ENCODE measurements around the gene ARID5A.
"Not testable (repeated sequence)": the region's sequence is repeated elsewhere in the genome, so short reads cannot be mapped to it uniquely, and the experiment has no call there.

Gene ARID5A

DNA sequence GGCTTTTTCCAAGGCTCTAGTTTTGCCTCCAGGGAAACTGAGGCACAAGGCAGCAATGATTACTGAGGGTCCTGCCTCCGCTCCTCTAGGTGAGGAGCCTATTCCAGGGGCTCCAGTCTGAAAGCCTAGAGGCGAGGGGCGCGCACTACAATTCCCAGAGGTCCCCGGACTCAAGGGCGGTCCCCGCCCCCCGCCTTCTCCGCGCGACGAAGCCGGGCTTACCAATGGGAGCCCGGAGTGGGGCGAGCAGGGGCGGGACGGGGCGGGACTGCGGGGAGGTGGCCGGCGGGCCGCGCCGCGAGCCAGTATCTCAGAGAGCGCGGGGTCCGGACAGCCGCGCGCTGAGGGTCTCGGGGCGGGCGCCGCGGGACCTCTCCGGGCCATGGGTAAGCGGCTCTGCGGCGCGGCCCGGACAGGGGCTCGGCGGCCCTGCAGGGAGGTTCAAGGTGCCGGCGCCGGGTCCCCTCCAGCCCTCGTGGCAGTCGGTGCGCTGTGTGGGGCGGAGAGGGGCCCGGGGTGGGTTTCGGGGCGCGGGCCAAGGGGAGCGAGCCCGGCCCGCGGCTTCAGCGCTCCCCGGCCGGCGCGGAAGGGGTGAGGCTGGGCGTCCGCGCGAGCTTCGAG, at the start of gene ARID5A:
TSS of gene ARID5A (plus strand) at position 308 of the 621 bp plus-strand sequence. CDS start at position 383, 75 bp downstream.
- peak; percentile 93 for DNase-seq (ENCODE audit: low spot score)

DNA sequence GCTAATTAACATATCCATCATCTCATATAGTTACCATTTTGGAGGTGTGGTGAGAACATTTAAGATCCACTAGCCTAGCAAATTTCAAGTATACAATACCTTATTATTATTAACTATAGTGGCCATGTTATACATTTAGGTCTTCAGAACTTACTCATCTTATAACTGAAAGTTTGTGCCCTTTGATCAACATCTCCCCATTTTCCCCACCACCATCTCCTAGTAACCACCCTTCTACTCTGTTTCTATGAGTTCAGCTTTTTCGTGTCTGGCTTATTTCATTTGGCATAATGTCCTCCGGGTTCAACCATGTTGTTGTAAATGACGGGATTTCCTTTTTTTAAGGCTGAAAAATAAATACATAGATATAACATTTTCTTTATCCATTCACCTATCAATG, 47.3 kb upstream of the ARID5A start:
- no peak for DNase-seq (ENCODE audit: low spot score)

GRCh38 chr2:96489663-96490062, 46.9 kb upstream of the ARID5A start:
- DNase-seq (ENCODE audit: low spot score) = no peak

- no peak for DNase-seq (ENCODE audit: low spot score)
Observed at GRCh38 chr2:96491860-96492497, 44.6 kb upstream of the ARID5A start.

GRCh38 chr2:96493072-96493471, 43.5 kb upstream of the ARID5A start:
- DNase-seq (ENCODE audit: low spot score) = no peak

GRCh38 chr2:96494188-96494587, 42.4 kb upstream of the ARID5A start:
- DNase-seq (ENCODE audit: low spot score) = no peak

GRCh38 chr2:96495982-96496629, 40.4 kb upstream of the ARID5A start:
- DNase-seq (ENCODE audit: low spot score) = no peak

DNA sequence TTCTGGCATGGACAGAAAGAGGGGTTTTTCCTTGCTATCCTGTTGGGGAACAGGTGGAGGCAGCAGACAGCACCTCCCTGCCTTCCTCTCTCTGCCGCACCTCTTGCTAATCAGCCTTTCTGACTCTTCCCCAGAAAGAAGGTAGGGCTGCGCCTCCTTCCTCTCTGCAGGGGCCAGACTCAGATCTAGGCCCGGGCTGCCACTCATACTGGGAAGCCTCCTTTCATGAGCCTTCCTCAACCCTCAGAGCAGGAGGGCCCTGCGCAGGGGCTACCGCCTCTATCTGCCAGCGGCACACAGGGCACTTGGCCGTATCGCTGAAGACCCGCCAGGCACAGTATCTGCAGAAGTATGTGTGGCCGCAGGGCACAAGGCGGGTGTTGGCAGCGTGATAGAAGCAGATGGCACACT, 38.5 kb upstream of the ARID5A start:
- no peak for DNase-seq (ENCODE audit: low spot score)

DNA sequence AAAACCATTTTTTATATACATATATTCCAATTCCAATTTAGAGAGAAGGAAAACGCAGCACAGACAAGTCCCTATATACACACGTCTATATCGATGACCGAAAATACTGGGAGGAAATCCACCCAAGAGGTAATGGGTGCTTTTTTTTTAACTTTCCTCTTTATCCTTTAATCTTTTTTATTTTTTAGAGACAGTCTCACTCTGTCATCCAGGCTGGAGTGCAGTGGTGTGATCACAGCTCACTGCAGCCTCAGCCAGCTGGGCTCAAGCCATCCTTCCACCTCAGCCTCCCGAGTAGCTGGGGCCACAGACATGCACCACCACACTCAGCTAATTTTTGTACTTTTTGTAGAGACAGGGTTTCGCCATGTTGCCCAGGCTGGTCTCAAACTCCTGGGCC, 37.9 kb upstream of the ARID5A start:
- not testable (repeated sequence) for DNase-seq (ENCODE audit: low spot score)

DNA sequence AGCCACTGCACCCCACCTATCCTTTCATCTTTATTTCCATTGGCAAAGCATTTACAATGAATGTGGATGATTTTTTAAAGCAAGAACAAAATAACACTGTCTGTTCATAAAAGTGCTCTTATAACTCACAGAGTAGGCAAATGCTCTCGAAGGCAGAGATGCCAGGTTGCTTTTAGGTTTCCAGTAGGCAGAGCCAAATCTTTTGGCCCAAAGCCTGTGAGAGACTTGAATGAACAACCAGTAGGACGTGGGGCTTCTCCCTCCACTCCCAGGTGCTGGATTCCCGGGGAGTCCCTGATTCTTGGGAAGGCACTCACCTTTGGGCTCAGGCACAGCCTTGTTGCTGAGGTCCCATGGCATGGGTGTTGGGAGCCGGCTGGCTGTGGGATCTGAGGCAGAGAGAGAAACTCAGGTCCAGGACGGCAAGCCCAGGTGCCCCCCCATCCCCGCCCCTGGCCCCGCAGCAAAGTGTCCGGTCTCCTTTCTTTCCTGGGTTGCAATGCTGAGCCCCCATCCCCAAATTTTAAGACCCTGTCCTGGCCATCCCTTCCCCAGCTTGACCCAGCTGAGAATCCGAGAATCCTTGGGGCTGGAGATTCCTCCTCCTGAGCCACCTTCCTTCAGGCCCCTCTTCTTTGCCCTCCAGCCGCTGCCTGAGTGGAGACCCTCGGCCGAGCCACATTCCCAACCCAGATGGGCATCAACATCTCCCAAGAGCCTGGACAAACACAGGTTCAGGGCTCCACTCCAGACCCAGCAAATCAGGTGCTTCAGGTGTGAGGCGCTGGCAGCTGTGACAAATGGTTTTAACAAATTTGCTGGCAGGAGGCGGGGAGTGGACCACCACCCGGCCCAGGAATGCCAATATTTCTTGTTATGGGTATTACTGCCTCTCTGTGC, 37.2 kb upstream of the ARID5A start:
- DNase-seq (ENCODE audit: low spot score) = no peak

GRCh38 chr2:96500385-96501066, 36.0 kb upstream of the ARID5A start:
- no peak for DNase-seq (ENCODE audit: low spot score)

- DNase-seq (ENCODE audit: low spot score) = no peak
Observed at GRCh38 chr2:96501471-96501874, 35.1 kb upstream of the ARID5A start.

GRCh38 chr2:96501886-96502810, 34.4 kb upstream of the ARID5A start:
- DNase-seq (ENCODE audit: low spot score) = no peak

- no peak for DNase-seq (ENCODE audit: low spot score)
Observed at GRCh38 chr2:96502891-96503636, 33.5 kb upstream of the ARID5A start.

DNA sequence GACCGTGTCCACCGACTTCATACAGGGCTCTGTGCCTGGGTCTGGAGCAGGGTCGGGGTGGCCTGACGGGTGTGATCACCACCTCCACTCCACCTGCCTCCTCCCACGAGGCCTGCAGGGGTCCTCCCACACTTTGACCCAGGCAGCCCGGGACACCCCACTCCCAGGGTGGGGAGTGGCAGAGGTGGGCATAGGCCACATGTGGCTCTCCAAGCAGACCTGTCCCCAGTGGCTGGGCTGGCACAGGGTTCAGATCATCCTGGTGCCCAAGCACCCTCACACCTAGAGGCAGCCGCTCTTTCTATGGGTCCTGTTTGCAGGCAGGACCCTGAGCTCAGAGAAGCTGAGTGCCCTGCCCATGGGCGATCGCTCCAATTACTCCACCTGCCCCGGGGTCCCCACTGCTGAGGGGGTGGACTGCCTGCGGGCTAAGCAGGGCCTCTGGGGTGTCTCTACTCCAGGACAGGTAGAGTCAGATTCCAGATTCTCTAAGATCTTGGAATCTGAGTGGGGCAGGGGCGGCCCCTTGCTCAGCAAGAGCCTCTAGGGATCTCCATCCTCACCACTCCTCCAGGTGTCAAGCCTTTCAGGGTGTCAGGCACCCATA, 32.8 kb upstream of the ARID5A start:
- no peak for DNase-seq (ENCODE audit: low spot score)

- peak; percentile 2 for DNase-seq (ENCODE audit: low spot score)
Observed at GRCh38 chr2:96505231-96505889, 31.2 kb upstream of the ARID5A start, which contains the start of gene NEURL3. Gene NEURL3, minus strand, starts transcription at chr2:96505357. Its CDS starts 71 bp downstream, at chr2:96505286.

DNA sequence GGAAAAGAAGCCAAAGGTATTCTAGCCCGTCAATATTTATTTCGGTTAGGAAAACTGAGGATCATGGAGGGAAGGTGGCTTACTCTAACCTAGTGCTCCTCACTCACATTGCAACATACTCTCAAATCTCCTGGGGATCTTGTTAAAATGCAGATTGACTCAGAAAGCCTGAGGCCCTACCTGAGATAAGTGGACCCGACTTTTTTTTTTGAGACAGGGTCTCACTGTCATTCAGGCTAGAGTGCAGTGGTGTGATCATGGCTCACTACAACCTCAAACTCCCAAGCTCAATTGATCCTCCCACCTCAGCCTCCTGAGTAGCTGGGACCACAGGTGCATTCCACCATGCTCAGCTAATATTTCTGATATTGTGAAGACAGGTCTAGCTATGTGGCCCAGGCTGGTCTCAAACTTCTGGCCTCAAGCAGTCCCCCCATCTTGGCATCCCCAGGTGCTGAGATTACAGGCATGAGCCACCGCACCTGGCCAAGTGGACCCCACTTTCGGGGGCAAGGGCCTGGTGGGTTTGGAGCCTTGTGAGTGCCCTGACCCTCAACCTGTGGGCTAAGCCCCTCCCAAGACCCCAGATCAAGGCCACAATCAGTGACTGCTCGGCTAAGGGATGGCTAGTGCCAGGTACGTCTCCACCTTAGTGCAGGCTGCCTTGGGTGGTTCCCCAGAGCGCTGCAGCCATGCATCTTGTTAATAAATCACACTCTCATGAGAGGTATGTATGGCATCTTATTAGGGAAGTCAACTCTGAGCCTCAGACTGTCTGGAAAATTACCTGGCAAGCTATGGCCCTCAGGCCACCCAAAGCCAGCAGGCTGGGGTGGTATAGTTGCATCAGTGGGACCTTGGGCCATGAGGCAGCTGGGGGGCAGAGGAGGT, 30.3 kb upstream of the ARID5A start:
- DNase-seq (ENCODE audit: low spot score) = peak; percentile 1

DNA sequence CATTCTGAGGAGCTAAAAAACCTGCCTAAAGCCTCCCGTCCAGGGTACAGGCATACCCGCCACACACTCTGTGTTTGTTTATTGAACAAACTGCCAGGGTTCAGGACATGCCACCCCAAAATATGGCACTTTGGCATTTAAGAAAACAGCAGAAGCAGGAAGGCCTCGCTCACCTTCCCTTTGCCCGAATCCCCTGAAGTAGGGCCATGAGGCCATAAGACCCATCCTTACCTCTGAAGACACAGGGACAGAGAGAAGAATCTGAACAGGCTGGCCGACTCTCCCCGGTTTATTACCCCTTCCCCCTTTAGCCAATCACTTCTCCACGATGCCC, 29.7 kb upstream of the ARID5A start:
- peak; percentile 0 for DNase-seq (ENCODE audit: low spot score)

Measured in Ammon's horn (tissue), 1 donor.